A673 (cell line): ENCODE measurements around the gene NCEH1. TPM values are rescaled to one million over a fixed set of nuclear protein-coding genes. Genes with fewer than 3 reads are reported as not detected.
"Not testable (repeated sequence)": the region's sequence is repeated elsewhere in the genome, so short reads cannot be mapped to it uniquely, and the experiment has no call there.

ENCODE experiments used
- Bru-seq: library from RNA; stranded (reverse); fragments of 400-500 nt; gene quantifications from one replicate; lab custom pipeline; 2021; lab: Mats Ljungman, UMichigan
- BruChase-seq, 2 experiments: library from RNA; stranded (reverse); fragments of 400-500 nt; gene quantifications; one replicate each; lab custom pipeline; 2021; lab: Mats Ljungman, UMichigan
- BruUV-seq: library from RNA; stranded (reverse); fragments of 400-500 nt; replicated peaks from 2 replicates; lab custom pipeline; 2021; lab: Mats Ljungman, UMichigan
- CTCF ChIA-PET: fragments of 300-600 bp; sonication (Branson Sonifier 250); formaldehyde crosslinking; loops from one replicate; lab custom pipeline; 2022; ENCODE audit warnings: antibody characterized with exemption; lab: Charles Lee
- POLR2A ChIA-PET: fragments of 300-600 bp; sonication (Branson Sonifier 250); formaldehyde crosslinking; loops from one replicate; lab custom pipeline; 2022; ENCODE audit warnings: antibody characterized with exemption; ENCODE audit not compliant: low non-redundant PET; lab: Charles Lee
- DNase-seq: peaks from one replicate; pipeline ENCODE4 v3.0.0-alpha.2; 2015; ENCODE audit warnings: low spot score
- H3K27ac ChIP-seq: fragments of 200-600 bp; sonication (generic); 2 replicates; pipeline ENCODE4 v1.5.1; 2016; ENCODE audit warnings: mixed run types, low read depth, mild to moderate bottlenecking, mixed read lengths, antibody characterized with exemption, low read length; ENCODE audit not compliant: poor library complexity, severe bottlenecking
- H3K27me3 ChIP-seq: fragments of 200-600 bp; sonication (generic); replicated peaks from 2 replicates; pipeline ENCODE4 v1.6.1; 2017; ENCODE audit warnings: mixed run types, low read depth, mild to moderate bottlenecking, mixed read lengths, antibody characterized with exemption, low read length; ENCODE audit not compliant: insufficient read depth, poor library complexity
- H3K36me3 ChIP-seq: fragments of 200-600 bp; sonication (generic); 2 replicates; pipeline ENCODE4 v1.6.1; 2016; ENCODE audit warnings: mixed run types, mild to moderate bottlenecking, mixed read lengths, antibody characterized with exemption, low read length; ENCODE audit not compliant: insufficient read depth, poor library complexity, severe bottlenecking
- H3K4me1 ChIP-seq: fragments of 200-600 bp; sonication (generic); 2 replicates; pipeline ENCODE4 v1.6.1; 2017; ENCODE audit warnings: mixed run types, mild to moderate bottlenecking, mixed read lengths, antibody characterized with exemption, low read length; ENCODE audit not compliant: insufficient read depth, poor library complexity, severe bottlenecking
- H3K4me3 ChIP-seq: fragments of 200-600 bp; sonication (generic); 2 replicates; pipeline ENCODE4 v1.5.1; 2016; ENCODE audit warnings: low read depth, mixed run types, mild to moderate bottlenecking, mixed read lengths, low read length; ENCODE audit not compliant: poor library complexity, severe bottlenecking
- H3K9me3 ChIP-seq: fragments of 200-600 bp; sonication (generic); 2 replicates; pipeline ENCODE4 v1.6.1; 2016; ENCODE audit warnings: mixed run types, low read depth, mild to moderate bottlenecking, mixed read lengths, antibody characterized with exemption, low read length; ENCODE audit not compliant: poor library complexity, severe bottlenecking
- CTCF ChIP-seq: fragments of 300-800, 200-600 bp; sonication (generic); conservative IDR thresholded peaks from 2 replicates; pipeline ENCODE4 v1.5.1; 2017; ENCODE audit warnings: low read depth, mild to moderate bottlenecking, antibody characterized with exemption, low read length, moderate library complexity, mixed read lengths
- EZH2 ChIP-seq: fragments of 200-600 bp; sonication (generic); IDR thresholded peaks from 2 replicates; pipeline ENCODE4 v1.6.1; 2017; ENCODE audit warnings: borderline replicate concordance, low read depth, mild to moderate bottlenecking, mixed read lengths, antibody characterized with exemption, low read length; ENCODE audit not compliant: poor library complexity, severe bottlenecking
- intact Hi-C: fragments of 100-400 bp; cut with micrococcal nuclease; formaldehyde crosslinking; loops from one replicate; pipeline ENCODE4 v1.10.0; 2022; ENCODE audit not compliant: unreplicated experiment
- long read RNA-seq: library from polyadenylated mRNA; stranded (forward); transcript quantifications from one replicate; pipeline ENCODE4 v2.0.0, GENCODE V29; 2022
- total RNA-seq: library from RNA; stranded (reverse); gene quantifications from 2 replicates; pipeline ENCODE4 v1.2.3, GENCODE V29; 2021

NCEH1 gene
- 3.3 and 3.5 TPM in 2 replicates for total RNA-seq
- Bru-seq, nascent RNA = percentile 44 among the genes with signal in this experiment
- percentile 45 among the genes with signal in this experiment for BruChase-seq, experiment 1, labeled RNA remaining after a 2-hour chase
- BruChase-seq, experiment 2, labeled RNA remaining after a 6-hour chase = percentile 41 among the genes with signal in this experiment
- long read RNA-seq, full-length matches to known transcripts = 5 of 6 reads
- long read RNA-seq, partial matches to known transcripts = 0 of 6 reads
- long read RNA-seq, other reads (novel, unspliced or antisense) = 1 of 6 reads

DNA sequence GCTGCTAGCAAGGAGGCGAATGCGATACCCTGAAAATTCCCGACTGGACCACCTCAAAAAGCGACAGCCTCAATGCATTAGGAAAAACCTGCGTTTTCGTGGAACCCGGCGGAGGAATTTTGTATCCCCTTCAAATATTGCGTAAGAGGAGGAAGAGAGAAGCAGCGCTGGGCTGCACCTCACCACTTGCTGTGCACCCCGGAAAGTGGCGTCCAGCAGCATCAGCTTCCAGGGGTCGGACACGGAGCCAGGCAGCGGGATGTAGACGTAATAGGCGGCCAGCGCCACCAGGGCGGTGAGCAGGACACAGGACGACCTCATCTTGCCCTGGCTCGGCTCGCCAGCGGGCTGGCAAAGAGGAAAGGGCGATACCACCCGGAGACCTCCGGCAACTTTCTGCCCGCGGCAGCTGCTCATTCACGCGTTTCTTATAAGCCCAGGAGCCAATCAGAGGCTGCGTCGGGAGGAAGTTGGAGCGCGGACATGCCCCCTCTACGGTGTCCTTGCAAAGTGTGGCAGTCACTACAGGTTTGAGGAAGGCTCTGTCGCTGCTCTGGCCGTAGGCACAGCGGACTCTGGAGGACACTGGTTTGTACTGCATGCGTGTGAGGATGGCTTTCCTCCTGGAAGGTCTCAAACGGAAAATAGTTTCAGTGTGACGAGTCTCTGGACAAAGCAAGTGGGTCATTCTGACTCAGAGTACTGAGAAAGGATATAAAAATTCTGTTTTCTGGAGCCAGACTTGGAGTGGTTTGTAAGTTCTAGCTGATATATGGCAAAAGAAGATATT, at the start of gene NCEH1:
Gene NCEH1 (minus strand): TSS at position 404 of the 790 bp plus-strand sequence. CDS start 83 bp downstream, at position 321.
- no TSS peak for BruUV-seq
- TF ChIP-seq EZH2 (no peak), CTCF (peak; percentile 71)
- H3K36me3 ChIP-seq = no peaks in the 10 kb centered on the region
- H3K27me3 ChIP-seq = no peaks in the 10 kb centered on the region
- ChIA-PET CTCF (interaction anchor here (0.6 to 1.3 kb wide), 2 partner anchors 34 to 38 kb away, joined by 5 read pairs; no protein-coding TSS in a partner anchor), POLR2A (no interaction called here)
- H3K4me3 ChIP-seq = peak within 1 kb of the TSS; percentile 60
- H3K4me1 ChIP-seq = no peaks in the 10 kb centered on the region
- intact Hi-C loops = no loop called here
- H3K9me3 ChIP-seq = no peaks in the 10 kb centered on the region
- peak; percentile 93 for DNase-seq
- H3K27ac ChIP-seq = no peak within 1 kb of the TSS

DNA sequence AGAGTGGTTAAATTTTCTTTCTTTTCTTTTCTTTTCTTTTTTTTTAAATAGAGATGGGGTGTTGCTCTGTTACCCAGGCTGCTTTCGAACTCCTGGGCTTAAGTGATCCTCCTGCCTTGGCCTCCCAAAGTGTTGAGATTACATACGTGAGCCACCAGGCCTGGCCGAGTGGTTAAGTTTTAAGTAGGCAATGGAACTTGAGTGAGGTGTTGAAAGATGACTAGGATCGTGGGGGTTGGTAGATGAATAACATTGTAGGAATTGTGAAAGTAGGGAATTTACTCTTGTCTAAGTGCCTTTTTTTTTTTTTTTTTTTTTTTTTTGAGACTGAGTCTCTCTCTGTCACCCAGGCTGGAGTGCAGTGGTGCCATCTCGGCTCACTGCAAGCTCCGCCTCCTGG, 49.5 kb upstream of the NCEH1 start:
- intact Hi-C loops, H3K4me3 ChIP-seq, H3K27me3 ChIP-seq, CTCF ChIA-PET, H3K9me3 ChIP-seq, BruUV-seq, H3K27ac ChIP-seq, POLR2A ChIA-PET, DNase-seq, H3K4me1 ChIP-seq: not testable (repeated sequence)
- H3K36me3 ChIP-seq = peaks cover 98% of the 10 kb centered on the region

GRCh38 chr3:172753125-172753524, 42.3 kb upstream of the NCEH1 start:
- CTCF ChIA-PET = no interaction called here
- H3K36me3 ChIP-seq = peaks cover 58% of the 10 kb centered on the region
- no peaks in the 10 kb centered on the region for H3K9me3 ChIP-seq
- H3K27ac ChIP-seq = no peak overlapping the region
- H3K27me3 ChIP-seq = no peaks in the 10 kb centered on the region
- peaks cover 13% of the 10 kb centered on the region for H3K4me1 ChIP-seq
- intact Hi-C loops = no loop called here
- DNase-seq = no peak
- POLR2A ChIA-PET = no interaction called here
- TF ChIP-seq CTCF = no peak
- no peak for TF ChIP-seq EZH2
- no TSS peak for BruUV-seq
- H3K4me3 ChIP-seq = no peak overlapping the region
